Stimulated activated naive CD4-positive, alpha-beta T cell (primary cell): ENCODE results near the gene MYO5A.

Experiments used
- DNase-seq, 6 experiments: peaks; one replicate each; lab custom pipeline; 2025; lab: John Stamatoyannopoulos, UW

MYO5A gene

GRCh38 chr15:52329987-52330386 lies 198.7 kb downstream of the MYO5A start:
- no peak for DNase-seq

GRCh38 chr15:52329150-52329549 lies 199.5 kb downstream of the MYO5A start:
- no peak for DNase-seq

GRCh38 chr15:52328680-52329079 lies 200.0 kb downstream of the MYO5A start:
- DNase-seq: no peak

- no peak for DNase-seq
Measured at GRCh38 chr15:52326756-52327155, 201.9 kb downstream of the MYO5A start.

GRCh38 chr15:52324109-52324508 lies 204.6 kb downstream of the MYO5A start:
- DNase-seq: no peak

- no peak for DNase-seq
Measured at GRCh38 chr15:52318729-52319500, 209.8 kb downstream of the MYO5A start.

- DNase-seq: no peak
Measured at GRCh38 chr15:52317688-52318087, 211.0 kb downstream of the MYO5A start.

GRCh38 chr15:52317022-52317421 lies 211.7 kb downstream of the MYO5A start:
- no peak for DNase-seq

- no peak for DNase-seq
Measured at GRCh38 chr15:52309154-52309548, 219.5 kb downstream of the MYO5A start.

- no peak for DNase-seq
Measured at GRCh38 chr15:52308446-52309153, 220.1 kb downstream of the MYO5A start.

GRCh38 chr15:52307847-52308246 lies 220.8 kb downstream of the MYO5A start:
- DNase-seq: no peak

- DNase-seq: no peak
Measured at GRCh38 chr15:52306270-52306669, 222.4 kb downstream of the MYO5A start.

GRCh38 chr15:52303093-52303772 lies 225.4 kb downstream of the MYO5A start:
- DNase-seq: no peak

GRCh38 chr15:52301265-52301847 lies 227.3 kb downstream of the MYO5A start:
- no peak for DNase-seq

- no peak for DNase-seq
Measured at GRCh38 chr15:52295421-52296001, 233.2 kb downstream of the MYO5A start, which contains the start of gene MYO5C. TSS of gene MYO5C (minus strand) at chr15:52295804. CDS start at chr15:52295636, 168 bp downstream.

GRCh38 chr15:52294881-52295420 lies 233.7 kb downstream of the MYO5A start:
- no peak for DNase-seq

GRCh38 chr15:52292780-52293392 lies 235.8 kb downstream of the MYO5A start:
- no peak for DNase-seq

GRCh38 chr15:52291204-52291603 lies 237.5 kb downstream of the MYO5A start:
- no peak for DNase-seq

GRCh38 chr15:52290800-52291199 lies 237.9 kb downstream of the MYO5A start:
- DNase-seq: no peak

- no peak for DNase-seq
Measured at GRCh38 chr15:52290329-52290728, 238.4 kb downstream of the MYO5A start.

GRCh38 chr15:52289629-52290081 lies 239.0 kb downstream of the MYO5A start:
- DNase-seq: no peak
